ENCODE measurements around the gene ERVH48-1.

DNA sequence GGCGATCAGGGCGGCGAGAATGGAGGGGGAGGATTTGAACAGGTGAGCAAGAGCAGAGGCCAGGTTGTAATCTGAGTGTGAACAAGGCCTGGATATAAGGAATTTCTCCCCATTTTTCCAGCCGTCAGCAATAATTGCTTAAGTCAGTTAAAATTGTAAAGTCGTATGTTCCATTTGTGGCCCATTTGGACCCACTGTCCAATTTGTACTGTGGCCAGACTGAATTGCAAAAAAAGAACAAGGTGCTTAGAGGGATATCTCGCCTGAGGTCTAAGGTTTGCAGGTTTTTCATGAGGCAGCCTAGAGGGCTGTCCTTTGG lies 1.0 kb downstream of the ERVH48-1 start:
- TF ChIP-seq, protein P1, sequence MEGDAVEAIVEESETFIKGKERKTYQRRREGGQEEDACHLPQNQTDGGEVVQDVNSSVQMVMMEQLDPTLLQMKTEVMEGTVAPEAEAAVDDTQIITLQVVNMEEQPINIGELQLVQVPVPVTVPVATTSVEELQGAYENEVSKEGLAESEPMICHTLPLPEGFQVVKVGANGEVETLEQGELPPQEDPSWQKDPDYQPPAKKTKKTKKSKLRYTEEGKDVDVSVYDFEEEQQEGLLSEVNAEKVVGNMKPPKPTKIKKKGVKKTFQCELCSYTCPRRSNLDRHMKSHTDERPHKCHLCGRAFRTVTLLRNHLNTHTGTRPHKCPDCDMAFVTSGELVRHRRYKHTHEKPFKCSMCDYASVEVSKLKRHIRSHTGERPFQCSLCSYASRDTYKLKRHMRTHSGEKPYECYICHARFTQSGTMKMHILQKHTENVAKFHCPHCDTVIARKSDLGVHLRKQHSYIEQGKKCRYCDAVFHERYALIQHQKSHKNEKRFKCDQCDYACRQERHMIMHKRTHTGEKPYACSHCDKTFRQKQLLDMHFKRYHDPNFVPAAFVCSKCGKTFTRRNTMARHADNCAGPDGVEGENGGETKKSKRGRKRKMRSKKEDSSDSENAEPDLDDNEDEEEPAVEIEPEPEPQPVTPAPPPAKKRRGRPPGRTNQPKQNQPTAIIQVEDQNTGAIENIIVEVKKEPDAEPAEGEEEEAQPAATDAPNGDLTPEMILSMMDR (IDR thresholded peaks at IDR 0.05): no peak
- no peak for TF ChIP-seq POLR2A (IDR thresholded peaks at IDR 0.05)
